Fibroblast of the aortic adventitia (primary cell): ENCODE measurements around the gene GPALPP1. TPM values are rescaled to one million over a fixed set of nuclear protein-coding genes. Genes with fewer than 3 reads are reported as not detected.
A peak's percentile ranks its signal among the peaks of the same experiment; 100 is the strongest.

Experiments used
- DNase-seq: peaks from one replicate; pipeline ENCODE4 v3.0.0-alpha.2; 2010; ENCODE audit warnings: low read depth
- H3K4me3 ChIP-seq: 2 replicates; pipeline ENCODE4 v1.5.1; 2011; ENCODE audit warnings: low read depth, mild to moderate bottlenecking, control low read depth, low read length, moderate library complexity
- total RNA-seq: library from RNA; depleted of rRNA; stranded (reverse); fragments of >200 nt; gene quantifications from 2 replicates; pipeline ENCODE4 v1.2.3, GENCODE V29; 2012; ENCODE audit warnings: low replicate concordance
- TF ChIP-seq, protein P1 (sequence below): IDR thresholded peaks from 2 replicates; pipeline ENCODE4 v1.5.1; 2011; ENCODE audit warnings: mild to moderate bottlenecking, low read length, control low read depth, inconsistent platforms; ENCODE audit not compliant: insufficient read depth

The GPALPP1 gene
- total RNA-seq, 1 donor: 31.2 TPM

DNA sequence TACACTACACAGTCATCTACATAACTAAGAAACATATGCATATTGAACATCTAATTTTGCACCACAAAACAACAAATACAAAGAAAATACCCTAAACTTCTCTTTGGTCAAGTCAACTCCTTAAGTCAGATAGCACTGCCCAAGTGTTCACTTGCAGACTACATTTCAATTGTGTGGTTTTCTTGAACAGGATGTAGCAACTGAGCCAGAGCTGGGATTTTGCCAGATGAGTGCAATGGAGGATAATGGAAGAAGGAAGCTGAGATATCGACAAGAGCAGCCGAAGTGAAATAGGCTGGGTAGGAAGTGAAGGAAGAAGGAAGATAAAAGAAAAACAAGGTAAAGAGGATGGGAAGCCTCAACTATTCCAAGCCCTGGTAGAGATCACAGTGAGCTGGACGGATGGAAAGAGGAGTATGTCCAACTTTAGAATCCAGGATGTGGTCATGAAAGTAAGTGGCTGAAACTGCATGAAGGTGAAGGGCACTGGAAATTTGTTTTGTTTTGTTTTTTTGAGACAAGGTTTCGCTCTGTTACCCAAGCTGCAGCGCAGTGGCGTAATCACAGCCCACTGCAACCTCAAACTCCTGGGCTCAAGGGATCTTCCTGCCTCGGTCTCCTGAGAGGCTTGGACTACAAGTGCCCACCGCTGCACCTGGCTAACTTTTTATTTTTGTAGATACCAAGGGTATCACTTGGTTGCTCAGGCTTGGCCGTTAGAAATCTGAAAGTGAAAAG, 15.1 kb upstream of the GPALPP1 start:
- no peak overlapping the region for H3K4me3 ChIP-seq
- TF ChIP-seq, protein P1, sequence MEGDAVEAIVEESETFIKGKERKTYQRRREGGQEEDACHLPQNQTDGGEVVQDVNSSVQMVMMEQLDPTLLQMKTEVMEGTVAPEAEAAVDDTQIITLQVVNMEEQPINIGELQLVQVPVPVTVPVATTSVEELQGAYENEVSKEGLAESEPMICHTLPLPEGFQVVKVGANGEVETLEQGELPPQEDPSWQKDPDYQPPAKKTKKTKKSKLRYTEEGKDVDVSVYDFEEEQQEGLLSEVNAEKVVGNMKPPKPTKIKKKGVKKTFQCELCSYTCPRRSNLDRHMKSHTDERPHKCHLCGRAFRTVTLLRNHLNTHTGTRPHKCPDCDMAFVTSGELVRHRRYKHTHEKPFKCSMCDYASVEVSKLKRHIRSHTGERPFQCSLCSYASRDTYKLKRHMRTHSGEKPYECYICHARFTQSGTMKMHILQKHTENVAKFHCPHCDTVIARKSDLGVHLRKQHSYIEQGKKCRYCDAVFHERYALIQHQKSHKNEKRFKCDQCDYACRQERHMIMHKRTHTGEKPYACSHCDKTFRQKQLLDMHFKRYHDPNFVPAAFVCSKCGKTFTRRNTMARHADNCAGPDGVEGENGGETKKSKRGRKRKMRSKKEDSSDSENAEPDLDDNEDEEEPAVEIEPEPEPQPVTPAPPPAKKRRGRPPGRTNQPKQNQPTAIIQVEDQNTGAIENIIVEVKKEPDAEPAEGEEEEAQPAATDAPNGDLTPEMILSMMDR: no peak
- DNase-seq: peak; percentile 70

DNA sequence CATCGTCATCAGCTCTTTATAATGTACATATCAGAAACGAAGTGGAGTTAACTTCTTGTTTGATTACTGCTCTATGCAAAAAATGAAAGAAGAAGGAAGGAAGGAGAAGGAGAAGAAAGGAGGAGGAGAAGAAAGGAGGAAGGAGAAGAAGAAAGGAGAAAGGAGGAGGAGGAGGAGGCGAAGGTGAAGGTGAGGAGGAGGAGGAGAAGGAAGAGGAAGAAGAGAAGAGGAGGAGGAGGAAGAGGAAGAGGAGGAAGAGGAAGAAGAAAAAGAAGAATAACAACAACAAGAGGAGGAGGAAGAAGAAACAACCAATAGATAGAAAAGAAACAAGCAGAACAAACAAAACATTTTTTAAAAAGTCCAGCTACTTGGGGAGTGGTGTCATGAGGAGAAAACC, 13.1 kb upstream of the GPALPP1 start:
- TF ChIP-seq, protein P1: no peak
- DNase-seq: no peak
- no peak overlapping the region for H3K4me3 ChIP-seq

DNA sequence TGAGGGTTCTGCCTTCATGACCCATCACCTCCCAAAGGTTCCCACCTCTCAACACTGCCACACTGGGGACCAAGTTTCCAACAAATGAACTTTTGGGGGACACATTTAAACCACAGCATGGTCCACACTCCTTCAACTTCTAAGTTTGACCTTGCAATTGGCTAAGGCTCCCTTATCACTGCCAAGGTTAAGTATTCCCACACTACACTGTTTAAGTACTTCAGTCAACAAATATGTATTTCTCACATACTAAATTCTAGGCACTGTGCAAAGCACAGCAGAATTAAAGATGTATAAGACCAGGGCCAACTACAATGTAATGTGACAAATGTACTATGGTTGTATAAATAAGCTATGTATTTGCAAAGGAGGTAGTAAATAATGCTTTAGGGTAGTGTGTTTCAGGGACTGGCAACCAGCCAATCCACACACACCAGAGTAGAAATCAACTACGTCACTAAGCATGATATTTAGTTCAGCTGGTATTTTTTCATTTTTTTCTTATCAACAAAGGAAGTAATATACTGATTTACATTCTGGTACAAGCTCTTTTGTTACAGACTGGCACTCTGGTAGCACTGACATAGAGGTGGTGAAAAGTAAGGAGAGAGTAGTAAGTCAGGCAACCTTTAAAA, 12.3 kb upstream of the GPALPP1 start:
- no peak for DNase-seq
- no peak overlapping the region for H3K4me3 ChIP-seq
- TF ChIP-seq, protein P1: no peak

DNA sequence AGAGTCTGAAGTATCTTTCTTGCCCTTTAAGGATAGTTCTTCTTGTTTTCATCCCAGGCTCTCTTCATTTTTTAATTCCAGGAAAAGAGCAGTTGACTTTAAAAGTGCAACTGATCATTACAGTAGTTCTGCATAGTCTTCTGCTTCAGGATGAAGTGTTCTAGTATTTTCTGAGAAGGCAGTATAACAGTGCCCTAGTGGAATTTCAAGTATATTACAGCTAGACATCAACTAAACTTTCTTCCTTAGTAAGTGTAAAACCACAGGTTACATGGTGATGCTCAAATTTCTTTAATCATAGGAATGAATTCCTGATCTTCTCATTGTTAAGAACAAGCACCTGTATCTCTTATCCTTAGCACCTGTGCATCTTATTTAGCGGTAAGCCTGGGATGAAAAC, 11.0 kb upstream of the GPALPP1 start:
- TF ChIP-seq, protein P1: no peak
- no peak overlapping the region for H3K4me3 ChIP-seq
- DNase-seq: no peak

DNA sequence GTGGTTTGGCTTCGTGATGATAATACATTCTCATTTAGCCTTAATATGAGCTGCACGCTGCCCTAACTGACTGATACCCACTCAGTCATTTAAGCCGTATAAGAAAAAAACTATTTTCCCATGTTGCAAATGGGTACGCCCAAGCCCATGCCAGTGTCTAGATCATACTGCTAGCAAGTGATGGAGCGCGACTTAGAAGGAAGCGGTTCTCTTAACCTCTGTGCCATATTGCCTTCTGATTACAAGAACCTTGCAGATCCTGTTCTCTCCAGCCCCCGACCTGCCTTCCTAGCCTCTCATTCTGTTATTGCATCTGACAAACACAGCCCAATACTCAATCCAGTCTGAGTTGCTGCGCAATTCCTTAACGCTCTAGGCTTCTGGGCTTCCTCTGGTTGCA, 603 bp downstream of the GPALPP1 start:
- peak overlapping the region; percentile 94 for H3K4me3 ChIP-seq
- TF ChIP-seq, protein P1: no peak

DNA sequence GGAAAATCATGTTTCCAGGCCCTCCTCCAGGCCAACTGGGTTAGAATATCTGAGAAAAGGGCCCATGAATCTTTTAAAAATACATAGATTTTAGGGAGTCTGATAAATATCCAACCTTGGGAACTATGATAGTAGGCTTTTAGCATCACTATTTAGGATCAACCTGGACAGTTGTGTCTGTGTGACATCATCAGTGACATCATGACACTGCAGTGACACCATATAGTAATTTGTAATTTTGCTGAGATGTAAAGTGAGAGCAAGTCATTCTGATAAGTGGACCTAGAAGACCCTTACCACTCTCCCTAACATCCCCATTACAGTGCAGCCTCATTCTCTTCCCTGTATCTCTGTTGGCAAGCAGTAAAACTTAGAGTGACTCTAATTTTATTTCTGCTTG, 14.1 kb downstream of the GPALPP1 start:
- DNase-seq: no peak
- H3K4me3 ChIP-seq: no peak overlapping the region
- TF ChIP-seq, protein P1: no peak

More for the DNA sequence above, 603 bp downstream of the GPALPP1 start:
- DNase-seq: no peak

DNA sequence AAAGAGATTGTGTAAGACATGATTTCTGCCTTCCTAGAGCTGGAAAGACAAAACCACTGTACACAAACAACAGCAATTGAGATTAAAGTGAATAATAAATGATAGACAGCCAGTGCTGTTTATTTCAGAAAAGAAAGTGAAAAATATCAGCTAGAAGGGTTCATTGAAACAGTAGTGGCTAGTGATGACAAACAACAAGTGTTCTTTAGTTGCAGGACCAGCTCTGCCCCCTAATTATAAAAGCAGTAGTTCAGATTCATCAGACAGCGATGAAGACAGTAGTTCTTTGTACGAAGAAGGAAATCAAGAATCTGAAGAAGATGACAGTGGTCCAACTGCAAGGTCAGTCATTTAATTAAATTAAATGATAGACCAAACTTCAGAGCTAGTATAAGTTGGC, 14.8 kb downstream of the GPALPP1 start:
- TF ChIP-seq, protein P1: no peak
- H3K4me3 ChIP-seq: no peak overlapping the region
- DNase-seq: no peak
